GM21447 (cell line): ENCODE measurements around the gene AXIN2.

Source experiments
- ATAC-seq: cut with Tn5 transposase; IDR thresholded peaks from one replicate; pipeline ENCODE4 v1.9.1; 2021; ENCODE audit not compliant: unreplicated experiment

The AXIN2 gene

DNA sequence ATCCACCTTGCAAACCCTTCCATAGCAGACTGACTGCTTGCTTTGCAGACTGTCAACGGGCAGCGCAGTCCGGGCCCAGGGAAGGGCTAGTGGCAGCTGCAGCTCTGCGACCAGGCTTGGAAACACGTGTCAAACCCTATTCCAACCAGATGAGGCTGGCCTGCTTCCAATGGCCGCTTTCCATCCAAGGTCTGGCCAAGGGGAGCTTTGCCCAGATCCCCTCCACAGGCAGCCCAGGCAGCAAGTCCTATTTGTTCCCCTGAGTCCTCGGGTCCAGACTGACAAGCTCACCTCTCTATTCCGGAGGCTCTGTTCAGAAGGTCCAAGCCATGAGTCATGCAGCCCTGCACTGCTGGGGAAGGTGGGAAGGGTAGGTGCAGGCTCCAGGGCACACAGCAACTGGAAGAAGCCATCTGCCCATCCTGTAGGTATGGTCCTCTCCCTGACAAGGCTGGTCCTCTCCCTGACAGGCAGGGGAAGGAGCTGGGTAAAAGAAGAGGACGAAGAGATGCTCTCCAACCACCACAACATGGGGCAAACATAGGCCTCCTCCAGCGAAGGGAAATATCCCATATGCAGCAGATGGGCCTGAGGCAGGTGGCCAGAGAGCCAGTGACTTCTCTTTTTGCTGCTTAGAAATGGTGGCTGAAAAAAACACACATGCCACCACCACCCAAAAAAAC is 22.6 kb upstream of the AXIN2 start:
- ATAC-seq = no peak

DNA sequence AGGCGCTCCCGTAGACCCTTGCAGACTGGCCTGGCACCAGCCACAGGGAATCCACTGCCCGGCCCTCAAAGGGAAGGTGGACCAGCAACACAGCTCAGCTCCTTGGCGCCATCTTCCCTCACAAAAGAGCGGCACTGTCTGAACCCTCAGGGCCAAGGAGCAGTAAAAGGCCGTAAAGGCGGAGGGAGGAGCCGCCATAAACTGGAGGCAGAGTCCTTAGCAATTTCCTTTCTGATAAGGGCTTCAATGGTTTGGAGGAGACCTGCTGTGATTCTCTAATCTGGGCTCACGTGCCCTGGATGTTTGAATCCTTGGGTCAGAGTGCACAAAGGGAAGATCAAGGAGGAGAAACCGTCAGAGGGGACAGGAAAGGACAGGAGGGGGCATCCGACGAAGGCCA is 15.5 kb upstream of the AXIN2 start:
- ATAC-seq = no peak

- ATAC-seq = no peak
Observed at GRCh38 chr17:65573282-65573602, 11.8 kb upstream of the AXIN2 start.

DNA sequence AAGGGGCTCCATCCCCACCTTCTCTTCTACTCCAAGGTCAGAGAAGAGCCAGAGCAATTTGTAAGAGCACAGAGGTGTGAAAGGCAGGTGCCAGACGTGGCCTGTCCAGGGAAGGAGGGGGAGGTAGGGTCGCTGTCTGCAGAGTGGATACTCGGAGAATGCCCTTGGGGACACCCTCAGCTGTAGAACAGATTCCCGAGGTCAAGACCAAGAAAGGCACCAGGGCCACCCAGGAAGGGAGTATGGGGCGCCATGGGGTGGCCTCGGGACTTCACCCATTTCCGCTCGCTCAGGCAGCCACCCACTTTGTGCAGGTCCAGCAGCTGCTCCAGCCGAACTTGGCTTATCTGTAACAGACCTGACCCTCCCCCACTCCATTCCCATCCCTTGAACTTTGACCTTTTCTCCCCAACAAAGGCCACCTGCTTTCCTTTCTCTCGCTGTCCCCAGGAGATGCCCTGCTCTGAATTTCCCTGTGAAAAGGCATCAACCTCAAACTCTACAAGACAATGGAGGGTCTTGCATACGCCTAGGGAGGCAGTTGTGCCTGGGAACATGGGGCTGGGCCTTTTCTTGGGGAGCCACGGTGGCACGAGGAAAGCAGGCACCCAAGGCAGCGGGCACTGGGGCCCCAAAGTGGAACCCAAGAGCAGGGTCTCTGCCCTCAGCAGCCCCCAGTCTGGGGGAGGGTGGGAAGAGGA is 11.3 kb upstream of the AXIN2 start:
- no peak for ATAC-seq

GRCh38 chr17:65572186-65572580 is 10.7 kb upstream of the AXIN2 start:
- ATAC-seq = no peak

GRCh38 chr17:65568918-65569317 is 7.5 kb upstream of the AXIN2 start:
- no peak for ATAC-seq

DNA sequence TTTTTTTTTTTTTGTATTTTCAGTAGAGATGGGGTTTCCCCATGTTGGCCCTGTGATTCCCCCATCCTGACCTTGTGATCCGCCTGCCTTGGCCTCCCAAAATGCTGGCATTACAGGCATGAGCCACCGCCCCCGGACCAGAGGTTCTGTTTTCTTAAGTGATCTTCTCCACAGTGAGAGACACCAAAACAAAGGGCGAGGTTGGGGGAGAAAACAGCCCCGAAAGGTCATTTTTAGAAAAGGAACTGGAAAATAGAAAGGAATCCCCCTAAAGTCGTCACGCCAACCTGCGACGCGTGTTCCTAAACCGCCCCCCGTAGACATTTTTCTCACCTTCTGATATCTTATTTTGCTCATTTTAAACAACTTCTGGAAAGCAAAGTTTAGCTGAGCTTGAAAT is 6.1 kb upstream of the AXIN2 start:
- ATAC-seq = no peak

DNA sequence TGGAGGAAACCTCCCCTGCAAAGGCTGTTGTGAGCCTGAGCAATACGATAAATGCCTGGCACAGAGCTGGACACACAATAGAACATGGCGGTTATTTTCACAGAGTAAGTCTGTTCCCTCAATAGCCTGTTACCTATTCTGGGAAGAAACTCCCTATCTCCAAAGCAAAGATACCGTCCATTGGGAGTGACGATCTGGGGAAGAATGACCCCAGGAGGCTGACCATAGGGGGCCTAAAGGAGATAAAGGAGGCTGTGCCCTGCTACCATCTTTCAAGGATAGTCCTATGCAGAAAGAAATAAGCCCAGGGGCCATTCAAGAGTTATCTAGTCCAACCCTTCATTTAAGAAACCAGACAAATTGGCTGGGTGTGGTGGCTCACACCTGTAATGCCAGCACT is 4.1 kb upstream of the AXIN2 start:
- no peak for ATAC-seq

- ATAC-seq = no peak
Observed at GRCh38 chr17:65564793-65565192, 3.3 kb upstream of the AXIN2 start.

GRCh38 chr17:65562206-65562531 is 721 bp upstream of the AXIN2 start:
- ATAC-seq = no peak

- ATAC-seq = peak; percentile 34
Observed at GRCh38 chr17:65560628-65561451, 608 bp downstream of the AXIN2 start.

GRCh38 chr17:65559804-65560627 is 1.4 kb downstream of the AXIN2 start:
- ATAC-seq = no peak

DNA sequence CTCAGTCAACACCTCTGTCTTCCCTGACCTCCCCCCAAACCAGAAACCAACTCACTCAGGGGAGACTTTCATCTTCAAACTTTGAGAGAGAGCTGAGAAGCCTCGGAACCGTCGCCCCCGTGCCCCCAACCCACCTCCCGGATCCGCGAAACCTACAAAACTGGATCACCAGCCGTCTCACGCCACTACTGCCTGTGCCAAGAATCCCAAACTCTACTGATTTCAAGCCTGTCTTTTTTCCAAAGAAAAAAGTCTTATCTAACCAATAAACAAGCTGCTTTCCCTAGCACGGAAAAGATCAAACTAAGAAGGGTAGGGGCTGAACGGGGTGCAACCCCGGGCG is 2.0 kb downstream of the AXIN2 start:
- no peak for ATAC-seq

DNA sequence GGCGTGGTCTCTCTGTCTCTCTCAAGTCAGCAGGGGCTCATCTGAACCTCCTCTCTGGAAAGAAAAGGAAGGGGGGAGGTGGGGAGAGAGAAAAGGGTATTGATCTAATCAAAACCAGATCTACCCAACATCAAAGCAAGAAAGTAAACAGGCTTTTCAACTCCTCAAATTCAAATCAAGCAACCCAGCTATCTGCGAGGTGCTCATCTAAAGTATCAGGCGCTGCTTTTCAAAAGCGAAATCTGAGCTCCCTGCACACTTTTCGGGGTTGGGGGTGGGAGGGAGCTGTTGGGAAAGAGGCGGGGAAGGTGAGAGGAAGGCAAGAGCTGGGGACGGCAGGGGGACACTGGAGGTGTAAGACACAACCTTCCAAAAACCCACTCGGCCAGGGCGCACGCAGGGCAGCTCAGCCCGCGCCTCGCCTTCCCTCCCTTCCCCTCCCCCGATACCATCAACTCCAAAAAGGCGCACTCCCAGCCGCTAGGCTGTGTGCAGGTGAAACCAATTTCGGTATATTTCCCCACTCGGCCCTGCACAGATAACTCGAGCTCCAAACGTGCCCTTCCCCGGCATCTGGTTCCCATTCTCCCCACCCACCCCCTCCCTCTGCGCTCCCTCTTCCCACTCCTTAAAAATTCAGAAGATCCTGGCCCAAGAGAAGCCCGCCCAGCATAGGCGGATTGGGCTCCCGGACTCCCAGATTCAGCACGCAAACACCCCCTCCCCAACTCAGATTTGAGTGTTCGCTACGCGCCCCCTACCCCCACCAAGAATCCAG is 2.6 kb downstream of the AXIN2 start:
- ATAC-seq = no peak

DNA sequence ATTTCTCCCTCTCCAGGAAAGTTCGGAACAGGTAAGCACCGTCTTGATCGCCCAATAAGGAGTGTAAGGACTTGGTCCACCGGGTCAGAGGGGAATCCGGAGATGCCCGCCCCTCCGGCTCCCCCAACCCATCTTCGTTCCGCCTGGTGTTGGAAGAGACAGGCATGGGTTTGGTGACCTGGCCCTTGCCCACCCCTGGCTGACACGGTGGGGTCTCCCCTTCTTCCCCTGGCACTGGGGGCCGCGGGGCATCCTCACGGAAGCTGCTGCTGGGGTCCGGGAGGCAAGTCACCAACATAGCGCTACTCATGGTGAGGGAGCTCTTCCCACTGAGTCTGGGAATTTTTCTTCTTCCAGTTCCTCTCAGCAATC is 3.2 kb downstream of the AXIN2 start:
- no peak for ATAC-seq

DNA sequence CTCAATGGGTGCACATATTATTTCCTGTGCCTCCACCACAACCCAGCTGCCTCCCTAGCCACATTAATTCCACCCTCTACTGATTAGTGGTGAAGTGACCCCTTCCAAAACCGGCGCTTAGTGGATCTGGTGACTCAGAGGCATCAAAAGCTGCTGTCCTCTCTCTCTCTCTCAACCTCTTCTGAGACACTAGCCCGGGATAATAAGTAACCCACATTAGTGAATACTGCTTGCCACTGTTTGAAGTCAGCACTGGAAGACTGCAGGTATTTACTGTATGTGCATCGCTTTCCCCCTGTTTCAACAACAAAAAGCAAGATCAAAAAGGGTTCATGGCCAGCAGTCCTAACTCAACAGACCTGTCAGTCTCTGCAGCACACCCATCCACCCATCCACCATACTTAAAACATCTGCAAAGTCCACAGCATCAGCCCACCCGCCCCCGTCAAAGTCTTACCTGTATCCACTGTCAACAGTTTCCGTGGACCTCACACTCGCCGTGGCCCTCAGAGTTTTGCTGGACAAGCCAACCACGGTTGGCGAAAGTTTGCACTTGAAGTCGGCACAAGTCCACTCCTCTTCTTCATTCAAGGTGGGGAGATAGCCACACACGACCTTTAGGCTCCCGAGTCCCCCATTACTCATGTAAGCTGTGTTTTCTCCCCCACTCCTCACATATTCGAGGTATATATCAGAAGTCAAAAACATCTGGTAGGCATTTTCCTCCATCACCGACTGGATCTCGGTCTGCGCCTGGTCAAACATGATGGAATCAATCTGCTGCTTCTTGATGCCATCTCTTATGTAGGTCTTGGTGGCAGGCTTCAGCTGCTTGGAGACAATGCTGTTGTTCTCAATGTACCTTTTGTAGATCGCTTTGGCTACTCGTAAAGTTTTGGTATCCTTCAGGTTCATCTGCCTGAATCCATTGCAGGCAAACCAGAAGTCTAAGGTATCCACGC is 3.8 kb downstream of the AXIN2 start:
- ATAC-seq = no peak

GRCh38 chr17:65556910-65557348 is 4.5 kb downstream of the AXIN2 start:
- ATAC-seq = no peak

DNA sequence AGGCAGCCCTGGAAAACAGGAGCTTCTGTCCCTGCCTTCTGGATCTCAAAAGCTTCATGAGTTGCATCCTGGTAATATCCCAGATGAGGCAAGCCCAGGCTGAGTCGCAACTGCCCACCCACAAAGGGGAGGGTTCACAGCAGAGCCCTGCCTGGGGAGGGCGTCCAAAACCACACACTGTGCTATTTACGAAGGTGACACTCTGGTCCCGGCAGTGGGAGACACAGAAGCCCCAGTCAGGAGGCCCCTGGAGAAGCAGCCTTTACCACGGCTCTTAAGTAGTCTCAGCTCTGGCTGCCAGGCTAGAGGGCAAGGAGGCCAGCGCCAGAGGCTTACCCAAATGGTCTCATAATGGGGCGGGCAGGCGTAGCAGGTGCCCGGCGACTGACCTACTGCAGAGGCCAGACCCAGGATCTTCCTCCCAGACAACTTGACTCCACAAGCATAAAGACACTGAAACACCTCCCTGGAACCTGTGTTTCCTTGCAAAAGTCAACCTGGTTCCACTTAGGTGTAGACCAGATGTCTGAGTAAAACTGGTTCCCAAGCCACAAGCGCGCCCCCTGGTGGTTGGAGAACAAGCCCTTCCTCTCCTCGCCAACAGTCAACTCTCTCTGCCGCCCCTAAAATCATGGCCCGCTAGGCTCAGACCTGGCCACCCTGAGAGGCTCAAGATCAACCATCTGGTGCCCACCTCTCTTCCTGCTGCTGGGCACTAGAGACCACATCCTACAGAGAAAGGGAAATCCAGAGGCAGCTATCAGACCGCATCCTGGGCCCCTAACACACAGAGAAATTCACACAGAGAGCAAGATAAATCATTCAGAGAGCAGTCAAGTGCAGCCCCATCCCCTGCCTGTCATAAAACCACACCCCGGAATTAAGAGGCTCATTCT is 5.2 kb downstream of the AXIN2 start:
- no peak for ATAC-seq
